ENCODE results near the gene C1QA. TPM values are rescaled to one million over a fixed set of nuclear protein-coding genes. Genes with fewer than 3 reads are reported as not detected.

The C1QA gene, protein sequence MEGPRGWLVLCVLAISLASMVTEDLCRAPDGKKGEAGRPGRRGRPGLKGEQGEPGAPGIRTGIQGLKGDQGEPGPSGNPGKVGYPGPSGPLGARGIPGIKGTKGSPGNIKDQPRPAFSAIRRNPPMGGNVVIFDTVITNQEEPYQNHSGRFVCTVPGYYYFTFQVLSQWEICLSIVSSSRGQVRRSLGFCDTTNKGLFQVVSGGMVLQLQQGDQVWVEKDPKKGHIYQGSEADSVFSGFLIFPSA
- under 1 TPM in 2 of 3 donors, not detected in 1; 0.38 to 0.95 TPM for total RNA-seq

DNA sequence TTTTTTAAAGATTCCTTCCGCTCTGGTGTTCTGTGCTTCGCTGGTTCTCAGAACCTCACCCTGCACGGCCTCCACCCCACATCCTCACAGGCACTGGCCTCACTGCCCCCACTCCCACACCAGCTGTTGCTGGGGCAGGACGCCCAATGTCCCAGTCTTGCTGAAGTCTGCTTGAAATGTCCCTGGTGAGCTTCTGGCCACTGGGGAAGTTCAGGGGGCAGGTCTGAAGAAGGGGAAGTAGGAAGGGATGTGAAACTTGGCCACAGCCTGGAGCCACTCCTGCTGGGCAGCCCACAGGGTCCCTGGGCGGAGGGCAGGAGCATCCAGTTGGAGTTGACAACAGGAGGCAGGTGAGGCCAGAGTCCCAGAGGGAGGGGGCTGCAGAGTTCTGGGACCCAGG is at the start of gene C1QA:
TSS of gene C1QA (plus strand) at position 276 of the 400 bp plus-strand sequence. CDS start 989 bp downstream, outside the sequence.
- Mint-ChIP-seq H3K4me1 (ENCODE audit: low read depth) (no peaks in the 10 kb centered on the region), H3K36me3 (ENCODE audit: insufficient read depth) (no peaks in the 10 kb centered on the region), H3K4me3 (no peak within 1 kb of the TSS), H3K9me3 (no peaks in the 10 kb centered on the region), H3K27me3 (ENCODE audit: low read depth) (peaks cover 18% of the 10 kb centered on the region)
- ATAC-seq (no peak), DNase-seq (no peak)

- ATAC-seq, result no peak
- Mint-ChIP-seq H3K4me3 (no peak overlapping the region), H3K4me1 (ENCODE audit: low read depth) (no peaks in the 10 kb centered on the region), H3K36me3 (ENCODE audit: insufficient read depth) (no peaks in the 10 kb centered on the region), H3K9me3 (no peaks in the 10 kb centered on the region), H3K27me3 (ENCODE audit: low read depth) (peaks cover 20% of the 10 kb centered on the region)
- DNase-seq, result no peak
These were observed 49.2 kb upstream of the C1QA start for GRCh38 chr1:22587247-22587646.

DNA sequence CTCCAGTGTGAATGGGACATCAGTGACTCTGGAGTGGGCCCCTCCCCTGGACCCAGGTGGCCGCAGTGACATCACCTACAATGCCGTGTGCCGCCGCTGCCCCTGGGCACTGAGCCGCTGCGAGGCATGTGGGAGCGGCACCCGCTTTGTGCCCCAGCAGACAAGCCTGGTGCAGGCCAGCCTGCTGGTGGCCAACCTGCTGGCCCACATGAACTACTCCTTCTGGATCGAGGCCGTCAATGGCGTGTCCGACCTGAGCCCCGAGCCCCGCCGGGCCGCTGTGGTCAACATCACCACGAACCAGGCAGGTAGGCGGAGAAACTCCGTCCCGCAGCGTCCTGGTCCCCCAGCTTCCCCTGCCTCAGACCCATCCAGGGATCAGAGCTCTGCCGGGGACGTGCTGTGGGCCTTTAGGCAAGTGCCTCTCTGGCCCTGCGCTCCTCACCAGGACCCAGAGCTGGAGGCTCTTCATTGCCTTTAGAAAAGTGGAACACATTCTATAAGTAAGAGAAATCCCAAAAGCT is 47.5 kb upstream of the C1QA start:
- peaks cover 21% of the 10 kb centered on the region for H3K27me3 Mint-ChIP-seq (ENCODE audit: low read depth)
- H3K4me3 Mint-ChIP-seq, result no peak overlapping the region
- ATAC-seq (no peak), DNase-seq (no peak)
- H3K36me3 Mint-ChIP-seq (ENCODE audit: insufficient read depth), result no peaks in the 10 kb centered on the region
- H3K9me3 Mint-ChIP-seq, result no peaks in the 10 kb centered on the region
- H3K4me1 Mint-ChIP-seq (ENCODE audit: low read depth), result no peaks in the 10 kb centered on the region

DNA sequence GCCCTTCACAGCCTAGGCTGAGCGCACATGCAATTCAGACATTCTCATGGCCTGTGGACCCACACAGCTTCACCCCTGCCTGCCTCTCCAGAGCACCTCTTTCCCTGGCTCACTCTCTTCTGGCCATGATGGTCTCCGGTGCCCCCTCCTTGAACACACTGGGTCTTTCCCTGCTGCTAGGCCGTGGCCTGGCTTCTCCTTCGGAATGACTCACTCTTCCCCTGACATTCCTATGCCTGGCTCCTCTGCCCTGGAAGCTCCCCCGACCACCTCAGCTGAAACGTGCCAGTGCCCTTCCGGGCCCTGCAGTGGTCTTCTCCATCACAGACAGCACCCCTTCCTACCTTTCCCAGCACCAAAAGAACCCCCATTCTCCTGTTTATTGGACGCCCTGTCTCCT is 44.9 kb upstream of the C1QA start:
- Mint-ChIP-seq H3K27me3 (ENCODE audit: low read depth) (peaks cover 31% of the 10 kb centered on the region), H3K4me1 (ENCODE audit: low read depth) (no peaks in the 10 kb centered on the region), H3K4me3 (no peak overlapping the region), H3K36me3 (ENCODE audit: insufficient read depth) (no peaks in the 10 kb centered on the region), H3K9me3 (no peaks in the 10 kb centered on the region)
- no peak for ATAC-seq
- no peak for DNase-seq

DNA sequence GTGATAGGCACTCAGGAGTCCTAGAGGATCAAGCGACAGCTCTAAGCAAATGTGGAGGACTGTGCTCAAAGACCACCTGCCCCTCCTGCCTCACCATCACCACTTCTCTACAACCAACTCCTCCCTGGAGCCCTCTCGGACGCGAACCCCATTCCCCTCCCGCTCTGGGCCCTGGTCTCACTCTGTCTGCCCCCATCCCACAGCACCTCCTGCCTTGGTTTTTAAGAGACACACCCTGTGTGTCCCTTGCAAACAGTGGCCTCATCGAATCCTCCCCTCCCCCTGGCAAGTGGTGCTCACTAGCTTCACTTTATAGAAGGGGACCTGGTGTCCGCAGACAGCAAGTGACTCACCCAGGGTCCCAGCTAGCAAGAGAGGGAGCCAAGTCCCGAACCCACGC is 44.4 kb upstream of the C1QA start:
- H3K36me3 Mint-ChIP-seq (ENCODE audit: insufficient read depth), result no peaks in the 10 kb centered on the region
- no peaks in the 10 kb centered on the region for H3K4me1 Mint-ChIP-seq (ENCODE audit: low read depth)
- H3K27me3 Mint-ChIP-seq (ENCODE audit: low read depth), result peaks cover 29% of the 10 kb centered on the region
- H3K9me3 Mint-ChIP-seq, result no peaks in the 10 kb centered on the region
- ATAC-seq, result no peak
- DNase-seq, result no peak
- no peak overlapping the region for H3K4me3 Mint-ChIP-seq

- DNase-seq (no peak), ATAC-seq (no peak)
- H3K9me3 Mint-ChIP-seq, result no peaks in the 10 kb centered on the region
- no peaks in the 10 kb centered on the region for H3K36me3 Mint-ChIP-seq (ENCODE audit: insufficient read depth)
- no peaks in the 10 kb centered on the region for H3K4me1 Mint-ChIP-seq (ENCODE audit: low read depth)
- H3K27me3 Mint-ChIP-seq (ENCODE audit: low read depth), result peaks cover 29% of the 10 kb centered on the region
- no peak overlapping the region for H3K4me3 Mint-ChIP-seq
These were observed 43.3 kb upstream of the C1QA start for GRCh38 chr1:22592919-22593790.

DNA sequence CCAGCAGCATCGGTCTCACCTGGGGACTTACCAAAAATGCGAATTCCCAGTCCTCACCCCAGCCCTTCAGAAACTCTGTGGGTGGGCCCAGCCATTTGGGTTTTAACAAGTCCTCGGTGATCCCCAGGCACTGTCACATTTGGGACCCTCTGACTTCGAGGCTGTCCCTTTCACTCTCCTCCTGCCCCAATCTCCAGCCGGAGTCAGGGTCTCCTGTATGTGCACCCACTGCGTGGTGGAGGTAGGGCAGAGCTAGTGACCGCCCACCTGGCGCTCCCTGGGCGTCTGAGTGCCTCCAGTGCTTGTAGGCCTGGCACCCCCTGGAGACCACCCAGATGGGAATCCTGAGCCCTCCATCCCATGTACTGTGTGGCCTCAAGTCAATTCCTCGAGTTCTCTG is 42.0 kb upstream of the C1QA start:
- no peaks in the 10 kb centered on the region for H3K4me1 Mint-ChIP-seq (ENCODE audit: low read depth)
- DNase-seq (no peak), ATAC-seq (no peak)
- H3K9me3 Mint-ChIP-seq, result no peaks in the 10 kb centered on the region
- H3K4me3 Mint-ChIP-seq, result no peak overlapping the region
- H3K36me3 Mint-ChIP-seq (ENCODE audit: insufficient read depth), result no peaks in the 10 kb centered on the region
- H3K27me3 Mint-ChIP-seq (ENCODE audit: low read depth), result peaks cover 30% of the 10 kb centered on the region

GRCh38 chr1:22595108-22595507 is 41.3 kb upstream of the C1QA start:
- ATAC-seq, result no peak
- DNase-seq, result no peak
- H3K9me3 Mint-ChIP-seq, result no peaks in the 10 kb centered on the region
- H3K4me1 Mint-ChIP-seq (ENCODE audit: low read depth), result no peaks in the 10 kb centered on the region
- no peaks in the 10 kb centered on the region for H3K36me3 Mint-ChIP-seq (ENCODE audit: insufficient read depth)
- peaks cover 28% of the 10 kb centered on the region for H3K27me3 Mint-ChIP-seq (ENCODE audit: low read depth)
- no peak overlapping the region for H3K4me3 Mint-ChIP-seq

GRCh38 chr1:22597301-22597965 is 39.0 kb upstream of the C1QA start:
- DNase-seq (no peak), ATAC-seq (no peak)
- no peaks in the 10 kb centered on the region for H3K9me3 Mint-ChIP-seq
- H3K36me3 Mint-ChIP-seq (ENCODE audit: insufficient read depth), result no peaks in the 10 kb centered on the region
- peaks cover 17% of the 10 kb centered on the region for H3K27me3 Mint-ChIP-seq (ENCODE audit: low read depth)
- no peak overlapping the region for H3K4me3 Mint-ChIP-seq
- H3K4me1 Mint-ChIP-seq (ENCODE audit: low read depth), result no peaks in the 10 kb centered on the region

GRCh38 chr1:22597996-22598395 is 38.4 kb upstream of the C1QA start:
- no peak for ATAC-seq
- Mint-ChIP-seq H3K4me3 (no peak overlapping the region), H3K27me3 (ENCODE audit: low read depth) (peaks cover 15% of the 10 kb centered on the region), H3K36me3 (ENCODE audit: insufficient read depth) (no peaks in the 10 kb centered on the region), H3K9me3 (no peaks in the 10 kb centered on the region), H3K4me1 (ENCODE audit: low read depth) (no peaks in the 10 kb centered on the region)
- DNase-seq, result no peak

DNA sequence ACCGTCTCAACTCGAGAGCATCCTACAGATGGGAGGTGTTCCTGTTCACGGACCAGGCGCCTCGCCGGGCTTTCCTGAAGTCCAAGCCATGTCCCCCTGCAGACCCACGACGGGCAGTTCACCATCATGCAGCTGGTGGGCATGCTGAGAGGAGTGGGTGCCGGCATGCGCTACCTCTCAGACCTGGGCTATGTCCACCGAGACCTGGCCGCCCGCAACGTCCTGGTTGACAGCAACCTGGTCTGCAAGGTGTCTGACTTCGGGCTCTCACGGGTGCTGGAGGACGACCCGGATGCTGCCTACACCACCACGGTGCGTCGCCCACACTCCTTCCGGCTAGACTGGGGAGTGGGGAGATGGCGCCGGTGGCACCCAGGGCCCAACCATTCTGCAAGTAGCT is 37.7 kb upstream of the C1QA start:
- ATAC-seq, result no peak
- Mint-ChIP-seq H3K4me1 (ENCODE audit: low read depth) (no peaks in the 10 kb centered on the region), H3K4me3 (no peak overlapping the region)

GRCh38 chr1:22600071-22600816 is 36.2 kb upstream of the C1QA start:
- no peak overlapping the region for H3K4me3 Mint-ChIP-seq
- peaks cover 30% of the 10 kb centered on the region for H3K27me3 Mint-ChIP-seq (ENCODE audit: low read depth)
- no peaks in the 10 kb centered on the region for H3K4me1 Mint-ChIP-seq (ENCODE audit: low read depth)
- DNase-seq (no peak), ATAC-seq (no peak)
- no peaks in the 10 kb centered on the region for H3K9me3 Mint-ChIP-seq
- H3K36me3 Mint-ChIP-seq (ENCODE audit: insufficient read depth), result no peaks in the 10 kb centered on the region

More for the DNA sequence above, 37.7 kb upstream of the C1QA start:
- H3K9me3 Mint-ChIP-seq, result no peaks in the 10 kb centered on the region
- H3K27me3 Mint-ChIP-seq (ENCODE audit: low read depth), result peaks cover 21% of the 10 kb centered on the region
- H3K36me3 Mint-ChIP-seq (ENCODE audit: insufficient read depth), result no peaks in the 10 kb centered on the region
- DNase-seq, result no peak

GRCh38 chr1:22600817-22601605 is 35.4 kb upstream of the C1QA start:
- no peaks in the 10 kb centered on the region for H3K36me3 Mint-ChIP-seq (ENCODE audit: insufficient read depth)
- DNase-seq, result no peak
- ATAC-seq, result no peak
- no peaks in the 10 kb centered on the region for H3K9me3 Mint-ChIP-seq
- H3K4me3 Mint-ChIP-seq, result no peak overlapping the region
- peaks cover 28% of the 10 kb centered on the region for H3K27me3 Mint-ChIP-seq (ENCODE audit: low read depth)
- no peaks in the 10 kb centered on the region for H3K4me1 Mint-ChIP-seq (ENCODE audit: low read depth)
